Rectal smooth muscle tissue (tissue), 1 donor: ENCODE data around the gene NFX1.

Source experiments
- H3K27ac ChIP-seq: one replicate; pipeline ENCODE4 v1.7.0; 2013; ENCODE audit warnings: low read depth, low read length, inconsistent platforms
- H3K27me3 ChIP-seq: one replicate; pipeline ENCODE4 v1.7.0; 2013; ENCODE audit warnings: low read length; ENCODE audit not compliant: control insufficient read depth, insufficient read depth
- H3K36me3 ChIP-seq: one replicate; pipeline ENCODE4 v1.7.0; 2013; ENCODE audit warnings: low read length; ENCODE audit not compliant: control insufficient read depth, insufficient read depth
- H3K4me1 ChIP-seq: one replicate; pipeline ENCODE4 v1.7.0; 2013; ENCODE audit warnings: low read length; ENCODE audit not compliant: control insufficient read depth, insufficient read depth
- H3K4me3 ChIP-seq: one replicate; pipeline ENCODE4 v1.7.0; 2013; ENCODE audit warnings: low read length
- H3K9ac ChIP-seq: one replicate; pipeline ENCODE4 v1.7.0; 2013; ENCODE audit warnings: low read length

The NFX1 gene

GRCh38 chr9:33273266-33273971, 16.9 kb upstream of the NFX1 start:
- no peak overlapping the region for H3K9ac ChIP-seq
- H3K4me1 ChIP-seq, result no peaks in the 10 kb centered on the region
- peaks cover 35% of the 10 kb centered on the region for H3K36me3 ChIP-seq
- no peak overlapping the region for H3K27ac ChIP-seq
- H3K4me3 ChIP-seq, result no peak overlapping the region
- no peaks in the 10 kb centered on the region for H3K27me3 ChIP-seq

- Histone ChIP-seq H3K4me1 (no peaks in the 10 kb centered on the region), H3K27ac (no peak overlapping the region), H3K9ac (no peak overlapping the region), H3K4me3 (no peak overlapping the region), H3K36me3 (peaks cover 39% of the 10 kb centered on the region), H3K27me3 (no peaks in the 10 kb centered on the region)
These were observed 16.4 kb upstream of the NFX1 start for GRCh38 chr9:33273972-33274328.

- no peaks in the 10 kb centered on the region for H3K4me1 ChIP-seq
- no peaks in the 10 kb centered on the region for H3K27me3 ChIP-seq
- H3K9ac ChIP-seq, result no peak overlapping the region
- H3K4me3 ChIP-seq, result no peak overlapping the region
- H3K36me3 ChIP-seq, result peaks cover 36% of the 10 kb centered on the region
- H3K27ac ChIP-seq, result no peak overlapping the region
These were observed 12.8 kb upstream of the NFX1 start for GRCh38 chr9:33277484-33277883.

- H3K4me3 ChIP-seq, result no peak overlapping the region
- no peak overlapping the region for H3K27ac ChIP-seq
- no peak overlapping the region for H3K9ac ChIP-seq
- no peaks in the 10 kb centered on the region for H3K4me1 ChIP-seq
- no peaks in the 10 kb centered on the region for H3K27me3 ChIP-seq
- H3K36me3 ChIP-seq, result peaks cover 7% of the 10 kb centered on the region
These were observed 4.8 kb upstream of the NFX1 start for GRCh38 chr9:33285502-33285901.

- Histone ChIP-seq H3K4me3 (no peak overlapping the region), H3K9ac (no peak overlapping the region), H3K27ac (peak overlapping the region; percentile 15), H3K27me3 (no peaks in the 10 kb centered on the region), H3K36me3 (peaks cover 3% of the 10 kb centered on the region), H3K4me1 (peaks cover 7% of the 10 kb centered on the region)
These were observed 3.2 kb upstream of the NFX1 start for GRCh38 chr9:33287087-33287490.

GRCh38 chr9:33288235-33288634, 2.1 kb upstream of the NFX1 start:
- Histone ChIP-seq H3K4me1 (peaks cover 7% of the 10 kb centered on the region), H3K36me3 (peaks cover 3% of the 10 kb centered on the region), H3K27ac (no peak overlapping the region), H3K4me3 (no peak overlapping the region), H3K27me3 (no peaks in the 10 kb centered on the region), H3K9ac (no peak overlapping the region)

- no peak overlapping the region for H3K9ac ChIP-seq
- peak overlapping the region; percentile 60 for H3K27ac ChIP-seq
- H3K36me3 ChIP-seq, result peaks cover under 1% of the 10 kb centered on the region
- H3K4me1 ChIP-seq, result peaks cover 7% of the 10 kb centered on the region
- H3K27me3 ChIP-seq, result no peaks in the 10 kb centered on the region
- no peak overlapping the region for H3K4me3 ChIP-seq
These were observed 1.4 kb upstream of the NFX1 start for GRCh38 chr9:33288828-33289483.

- Histone ChIP-seq H3K4me1 (peaks cover 7% of the 10 kb centered on the region), H3K36me3 (peaks cover under 1% of the 10 kb centered on the region), H3K27ac (peak overlapping the region; percentile 100), H3K9ac (peak overlapping the region; percentile 53), H3K27me3 (no peaks in the 10 kb centered on the region), H3K4me3 (peak overlapping the region; percentile 96)
These were observed 820 bp upstream of the NFX1 start for GRCh38 chr9:33289496-33289895.

GRCh38 chr9:33289936-33290246, 425 bp upstream of the NFX1 start:
- peak overlapping the region; percentile 99 for H3K9ac ChIP-seq
- peaks cover 7% of the 10 kb centered on the region for H3K4me1 ChIP-seq
- peaks cover 5% of the 10 kb centered on the region for H3K36me3 ChIP-seq
- peak overlapping the region; percentile 100 for H3K27ac ChIP-seq
- no peaks in the 10 kb centered on the region for H3K27me3 ChIP-seq
- H3K4me3 ChIP-seq, result peak overlapping the region; percentile 96

GRCh38 chr9:33291031-33291397, 698 bp downstream of the NFX1 start:
- Histone ChIP-seq H3K36me3 (peaks cover 12% of the 10 kb centered on the region), H3K27me3 (no peaks in the 10 kb centered on the region), H3K9ac (peak overlapping the region; percentile 99), H3K27ac (peak overlapping the region; percentile 100), H3K4me3 (peak overlapping the region; percentile 96), H3K4me1 (peaks cover 7% of the 10 kb centered on the region)

GRCh38 chr9:33291901-33292300, 1.6 kb downstream of the NFX1 start:
- H3K9ac ChIP-seq, result no peak overlapping the region
- H3K4me3 ChIP-seq, result no peak overlapping the region
- H3K27me3 ChIP-seq, result no peaks in the 10 kb centered on the region
- H3K36me3 ChIP-seq, result peaks cover 15% of the 10 kb centered on the region
- no peak overlapping the region for H3K27ac ChIP-seq
- H3K4me1 ChIP-seq, result peaks cover 8% of the 10 kb centered on the region

GRCh38 chr9:33293782-33294181, 3.5 kb downstream of the NFX1 start:
- no peak overlapping the region for H3K27ac ChIP-seq
- no peaks in the 10 kb centered on the region for H3K27me3 ChIP-seq
- no peak overlapping the region for H3K4me3 ChIP-seq
- no peak overlapping the region for H3K9ac ChIP-seq
- peaks cover 23% of the 10 kb centered on the region for H3K36me3 ChIP-seq
- H3K4me1 ChIP-seq, result peaks cover 21% of the 10 kb centered on the region
